B cell (primary cell): ENCODE measurements around the gene WNK2. TPM values are rescaled to one million over a fixed set of nuclear protein-coding genes. Genes with fewer than 3 reads are reported as not detected.

ENCODE experiments used
- ATAC-seq: fragments of 200-7000 bp; cut with Tn5 transposase; one replicate; pipeline ENCODE4 v1.10.0; 2021; ENCODE audit warnings: low read depth, mild to moderate bottlenecking, moderate number of reproducible peaks, moderate library complexity
- CTCF ChIA-PET: fragments of 350-600 bp; sonication (Branson Sonifier 250); formaldehyde crosslinking; loops from one replicate; lab custom pipeline; 2021; ENCODE audit warnings: antibody characterized with exemption, inconsistent platforms; lab: Charles Lee
- POLR2A ChIA-PET: fragments of 350-600 bp; sonication (Branson Sonifier 250); formaldehyde crosslinking; loops from one replicate; lab custom pipeline; 2021; ENCODE audit warnings: antibody characterized with exemption; lab: Charles Lee
- DNase-seq: peaks from one replicate; pipeline ENCODE4 v3.0.0; 2013
- H2AFZ ChIP-seq: 2 replicates; pipeline ENCODE4 v1.6.1; 2012; ENCODE audit warnings: mild to moderate bottlenecking, low read depth, low read length; ENCODE audit not compliant: insufficient read depth, poor library complexity, severe bottlenecking
- H3K27ac ChIP-seq, 2 donors: 1 replicate in 1 of 2; 2 replicates in 1 of 2; pipeline ENCODE4 v1.5.1; 2012 to 2013; ENCODE audit warnings: low read length in 2 of 2, mild to moderate bottlenecking in 2 of 2, moderate library complexity in 1 of 2
- H3K27me3 ChIP-seq, 4 experiments: fragments of 200-600 bp in 1 of 4; sonication (generic) in 1 of 4; replicated peaks in 1 of 4; 1 replicate in 2 of 4; 2 replicates in 2 of 4; pipeline versions ENCODE4 v1.6.1 to v1.7.0; 2013 to 2016; ENCODE audit warnings: low read length in 3 of 4, mild to moderate bottlenecking in 2 of 4, mixed read lengths in 1 of 4, moderate library complexity in 1 of 4; ENCODE audit not compliant: insufficient read depth in 4 of 4, control insufficient read depth in 3 of 4; ENCODE audit errors: control extremely low read depth in 1 of 4
- H3K36me3 ChIP-seq, 2 experiments: replicated peaks in 1 of 2; 1 replicate in 1 of 2; 2 replicates in 1 of 2; pipeline versions ENCODE4 v1.6.1 to v1.7.1; 2013; ENCODE audit warnings: low read length in 1 of 2; ENCODE audit not compliant: insufficient read depth in 2 of 2, control insufficient read depth in 1 of 2; ENCODE audit errors: control extremely low read depth in 1 of 2, extremely low read depth in 1 of 2
- H3K4me1 ChIP-seq, 2 donors: fragments of 200-600 bp in 1 of 2; sonication (generic) in 1 of 2; 1 replicate in 1 of 2; 2 replicates in 1 of 2; pipeline versions ENCODE4 v1.5.1 to v1.6.1; 2013 to 2017; ENCODE audit warnings: low read length in 2 of 2; ENCODE audit not compliant: control insufficient read depth in 2 of 2, insufficient read depth in 2 of 2
- H3K4me2 ChIP-seq: replicated peaks from 2 replicates; pipeline ENCODE3; 2012; ENCODE audit warnings: mild to moderate bottlenecking, low read depth, low read length; ENCODE audit not compliant: poor library complexity, severe bottlenecking
- H3K4me3 ChIP-seq, 5 experiments: fragments of 200-600 bp in 1 of 5; sonication (generic) in 1 of 5; 1 replicate in 3 of 5; 2 replicates in 2 of 5; pipeline versions ENCODE4 v1.5.1 to v1.7.0; 2011 to 2016; ENCODE audit warnings: low read length in 4 of 5, mild to moderate bottlenecking in 4 of 5, low read depth in 2 of 5, control low read depth in 1 of 5, moderate library complexity in 1 of 5; ENCODE audit not compliant: insufficient read depth in 1 of 5; ENCODE audit errors: control extremely low read depth in 1 of 5, extremely low read depth in 1 of 5
- H3K79me2 ChIP-seq: fragments of 200-600 bp; sonication (generic); one replicate; pipeline ENCODE4 v1.6.0; 2016; ENCODE audit warnings: low read length; ENCODE audit not compliant: control insufficient read depth, insufficient read depth
- H3K9ac ChIP-seq: fragments of 200-600 bp; sonication (generic); 2 replicates; pipeline ENCODE4 v1.6.1; 2017; ENCODE audit warnings: mild to moderate bottlenecking, low read length, moderate library complexity
- H3K9me3 ChIP-seq, 3 donors: one replicate each; pipeline versions ENCODE4 v1.6.1 to v1.7.1; 2013; ENCODE audit warnings: low read length in 2 of 3; ENCODE audit not compliant: control insufficient read depth in 2 of 3, insufficient read depth in 1 of 3; ENCODE audit errors: control extremely low read depth in 1 of 3
- H4K20me1 ChIP-seq: 2 replicates; pipeline ENCODE4 v1.6.0; 2012; ENCODE audit warnings: mild to moderate bottlenecking, low read length; ENCODE audit not compliant: insufficient read depth, control insufficient read depth, poor library complexity, severe bottlenecking
- H3K27ac Mint-ChIP-seq: one replicate; pipeline ENCODE4 v1.8.0; 2021; ENCODE audit warnings: mixed read lengths
- H3K27me3 Mint-ChIP-seq: one replicate; pipeline ENCODE4 v1.8.0; 2021; ENCODE audit warnings: mixed read lengths
- H3K4me1 Mint-ChIP-seq: one replicate; pipeline ENCODE4 v1.8.0; 2021; ENCODE audit warnings: mixed read lengths
- H3K4me3 Mint-ChIP-seq: one replicate; pipeline ENCODE4 v1.8.0; 2021; ENCODE audit warnings: mixed read lengths
- H3K9me3 Mint-ChIP-seq: one replicate; pipeline ENCODE4 v1.8.0; 2022; ENCODE audit warnings: mixed read lengths; ENCODE audit not compliant: insufficient read depth
- EZH2 ChIP-seq: IDR thresholded peaks from 2 replicates; pipeline ENCODE4 v1.6.1; 2012; ENCODE audit warnings: borderline replicate concordance, low read depth, mild to moderate bottlenecking, moderate library complexity, low read length; ENCODE audit not compliant: insufficient read depth, poor library complexity, severe bottlenecking
- WGBS: methylation state at CpG from one replicate; pipeline ENCODE4 v1.1.5; 2013; ENCODE audit warnings: missing lambda C conversion rate; ENCODE audit not compliant: insufficient coverage; 5-methylcytosine and 5-hydroxymethylcytosine counted together
- intact Hi-C: fragments of 100-400 bp; cut with micrococcal nuclease; formaldehyde crosslinking; loops from one replicate; pipeline ENCODE4 v1.10.0; 2022
- polyA plus RNA-seq: library from polyadenylated mRNA; depleted of rRNA; stranded (reverse); fragments of >200 nt; gene quantifications from 2 replicates; pipeline ENCODE4 v1.2.3, GENCODE V29; 2012
- total RNA-seq, 2 donors: library from RNA; stranded (reverse); fragments of 120-200 nt in 1 of 2; gene quantifications; 1 replicate in 1 of 2; 2 replicates in 1 of 2; pipeline versions ENCODE4 v1.2.3 to v1.2.4, GENCODE V29; 2013 to 2022
- TF ChIP-seq, protein P1 (sequence below): fragments of 200-600 bp; IDR thresholded peaks from one replicate; pipeline ENCODE4 v1.8.0; 2022; ENCODE audit warnings: antibody characterized with exemption, mild to moderate bottlenecking

Gene WNK2
- total and polyA plus RNA-seq, 2 donors (not counting 1 experiment from before 2014, with no cell fraction given) = 0.49 TPM; not detected in 1

DNA sequence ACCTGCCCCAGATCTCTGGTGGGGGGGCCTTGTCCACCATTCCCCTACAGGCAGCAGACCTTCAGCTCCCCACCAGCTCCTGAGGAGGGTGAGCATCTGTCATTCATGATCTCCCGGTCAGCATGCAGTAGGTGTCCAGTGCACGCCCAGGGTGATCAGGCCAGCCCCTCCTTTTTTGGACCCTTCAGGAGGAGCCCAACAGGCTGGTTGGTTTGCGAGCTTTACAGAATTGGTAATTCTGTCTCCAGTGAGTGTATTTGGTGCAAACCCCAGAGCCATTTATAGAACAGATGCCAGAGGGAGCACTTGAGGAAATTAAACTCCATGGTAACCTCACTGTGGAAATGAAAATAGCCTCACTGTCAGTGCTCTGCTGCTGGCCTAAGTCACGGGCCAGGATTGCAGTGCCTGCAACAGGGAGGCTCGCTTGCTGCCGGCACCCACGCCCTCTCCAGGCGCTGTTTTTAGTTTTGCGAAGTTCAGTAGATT lies 23.4 kb downstream of the WNK2 start:
- H3K4me3 ChIP-seq = no peak overlapping the region
- POLR2A ChIA-PET = no interaction called here
- ATAC-seq = no peak
- no peaks in the 10 kb centered on the region for H3K4me1 ChIP-seq
- no peaks in the 10 kb centered on the region for H3K27me3 Mint-ChIP-seq
- no peaks in the 10 kb centered on the region for H3K36me3 ChIP-seq
- H2AFZ ChIP-seq = no peak overlapping the region
- no peaks in the 10 kb centered on the region for H3K27me3 ChIP-seq
- H3K9me3 ChIP-seq = peaks cover 0 to 13% (median 0%) of the 10 kb centered on the region in 3 donors
- H3K4me3 Mint-ChIP-seq = no peak overlapping the region
- H3K27ac Mint-ChIP-seq = no peak overlapping the region
- H3K9me3 Mint-ChIP-seq = peaks cover 4% of the 10 kb centered on the region
- intact Hi-C loops = no loop called here
- no peak overlapping the region for H3K9ac ChIP-seq
- no peaks in the 10 kb centered on the region for H4K20me1 ChIP-seq
- 93% methylated on average over 8 of the region's 9 CpGs for WGBS
- H3K4me1 Mint-ChIP-seq = no peaks in the 10 kb centered on the region
- H3K4me2 ChIP-seq = no peak overlapping the region
- no peak for DNase-seq
- no peak overlapping the region for H3K27ac ChIP-seq
- CTCF ChIA-PET = no interaction called here
- H3K79me2 ChIP-seq = no peaks in the 10 kb centered on the region
- no peak for TF ChIP-seq EZH2
- TF ChIP-seq, protein P1, sequence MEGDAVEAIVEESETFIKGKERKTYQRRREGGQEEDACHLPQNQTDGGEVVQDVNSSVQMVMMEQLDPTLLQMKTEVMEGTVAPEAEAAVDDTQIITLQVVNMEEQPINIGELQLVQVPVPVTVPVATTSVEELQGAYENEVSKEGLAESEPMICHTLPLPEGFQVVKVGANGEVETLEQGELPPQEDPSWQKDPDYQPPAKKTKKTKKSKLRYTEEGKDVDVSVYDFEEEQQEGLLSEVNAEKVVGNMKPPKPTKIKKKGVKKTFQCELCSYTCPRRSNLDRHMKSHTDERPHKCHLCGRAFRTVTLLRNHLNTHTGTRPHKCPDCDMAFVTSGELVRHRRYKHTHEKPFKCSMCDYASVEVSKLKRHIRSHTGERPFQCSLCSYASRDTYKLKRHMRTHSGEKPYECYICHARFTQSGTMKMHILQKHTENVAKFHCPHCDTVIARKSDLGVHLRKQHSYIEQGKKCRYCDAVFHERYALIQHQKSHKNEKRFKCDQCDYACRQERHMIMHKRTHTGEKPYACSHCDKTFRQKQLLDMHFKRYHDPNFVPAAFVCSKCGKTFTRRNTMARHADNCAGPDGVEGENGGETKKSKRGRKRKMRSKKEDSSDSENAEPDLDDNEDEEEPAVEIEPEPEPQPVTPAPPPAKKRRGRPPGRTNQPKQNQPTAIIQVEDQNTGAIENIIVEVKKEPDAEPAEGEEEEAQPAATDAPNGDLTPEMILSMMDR = no peak

DNA sequence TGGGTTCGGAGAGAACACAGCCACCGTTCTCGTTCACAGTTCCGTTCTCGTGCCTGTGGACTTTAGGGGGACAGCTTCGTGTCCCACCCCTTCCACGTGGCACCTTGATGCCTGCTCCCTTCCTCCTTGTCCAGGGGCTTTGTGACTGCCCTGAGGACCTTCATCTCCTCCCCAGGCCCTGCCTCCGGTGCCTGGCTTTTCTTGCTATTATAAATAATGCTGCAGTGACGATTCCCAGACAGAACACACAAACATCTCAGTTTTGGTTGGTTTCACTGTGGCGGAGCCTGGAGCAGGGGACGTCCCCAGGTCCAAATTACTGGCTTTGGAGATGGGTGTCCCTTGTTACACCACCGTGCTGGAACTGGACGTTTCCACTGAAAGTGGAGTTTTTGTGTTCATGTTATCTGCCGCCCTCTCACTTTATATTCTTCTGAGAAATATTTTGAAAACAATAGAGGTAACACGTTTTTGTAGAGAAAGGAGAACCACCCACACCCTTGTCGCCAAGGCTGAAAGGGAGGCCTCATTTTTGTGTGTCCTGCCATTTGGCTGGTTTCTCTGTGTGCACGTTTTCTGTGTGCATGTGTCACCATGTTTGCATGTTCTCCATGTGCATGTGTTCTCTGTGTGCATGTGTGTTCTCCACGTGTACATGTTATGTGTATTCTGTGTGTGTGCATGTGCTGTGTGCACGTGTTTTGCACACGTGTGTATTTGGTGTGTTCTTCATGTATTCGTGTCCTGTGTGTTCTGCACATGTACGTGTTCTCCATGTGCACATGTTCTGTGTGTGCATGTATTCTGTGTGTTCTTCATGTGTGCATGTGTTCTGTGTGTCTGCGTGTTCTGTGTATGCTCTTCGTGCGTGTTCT lies 24.2 kb downstream of the WNK2 start:
- Mint-ChIP-seq H3K27me3 (no peaks in the 10 kb centered on the region), H3K27ac (no peak overlapping the region), H3K9me3 (peaks cover 4% of the 10 kb centered on the region), H3K4me1 (no peaks in the 10 kb centered on the region), H3K4me3 (no peak overlapping the region)
- DNase-seq = no peak
- Histone ChIP-seq H3K36me3 (no peaks in the 10 kb centered on the region), H2AFZ (no peak overlapping the region), H3K4me1 (no peaks in the 10 kb centered on the region), H3K4me2 (no peak overlapping the region), H3K27me3 (no peaks in the 10 kb centered on the region), H3K27ac (no peak overlapping the region), H3K9ac (no peak overlapping the region), H4K20me1 (no peaks in the 10 kb centered on the region), H3K4me3 (no peak overlapping the region), H3K9me3 (peaks cover 0 to 13% (median 0%) of the 10 kb centered on the region in 3 donors), H3K79me2 (no peaks in the 10 kb centered on the region)
- TF ChIP-seq, protein P1 = no peak
- no peak for TF ChIP-seq EZH2
- ChIA-PET CTCF (no interaction called here), POLR2A (no interaction called here)
- intact Hi-C loops = no loop called here
- WGBS = 90% methylated on average over 15 of the region's 25 CpGs
- no peak for ATAC-seq
